Stimulated activated CD4-positive, alpha-beta T cell treated with anti-CD3 and anti-CD28 coated beads, Interleukin-12 subunit alpha, Interleukin-12 subunit beta, amount 100 ng/mL, for 24 hours (primary cell): Measurements from ENCODE around the gene USP6NL.

Experiments
- DNase-seq, 2 experiments: peaks; one replicate each; pipeline ENCODE4 v3.0.0-alpha.2; 2020; ENCODE audit warnings: low read depth in 2 of 2

USP6NL gene

DNA sequence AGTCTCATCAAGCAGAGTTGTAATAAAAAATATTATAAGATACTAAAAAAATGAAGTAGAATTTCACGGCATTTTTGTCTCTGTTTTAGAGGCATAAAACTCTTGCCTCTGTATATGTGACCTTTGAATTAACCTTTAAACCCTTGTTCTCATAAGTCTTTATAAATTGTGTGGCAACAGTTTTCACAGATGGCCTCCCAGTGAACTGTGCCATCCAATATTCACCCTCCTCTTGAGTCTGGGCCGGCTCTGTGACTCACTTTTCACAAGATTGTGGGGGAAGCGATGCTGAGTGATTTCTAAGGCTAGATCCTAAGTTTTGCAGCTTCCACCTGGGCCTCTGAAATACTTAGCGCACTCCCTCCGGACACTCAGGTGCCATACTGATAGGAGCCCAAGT lies 4.6 kb upstream of the USP6NL start:
- no peak for DNase-seq

GRCh38 chr10:11615396-11615795 lies 3.9 kb upstream of the USP6NL start:
- DNase-seq: no peak

GRCh38 chr10:11612021-11613001 lies 861 bp upstream of the USP6NL start:
- no peak for DNase-seq

GRCh38 chr10:11610826-11611247 lies 613 bp downstream of the USP6NL start:
- no peak for DNase-seq

GRCh38 chr10:11610166-11610825 lies 1.2 kb downstream of the USP6NL start:
- DNase-seq: no peak

DNA sequence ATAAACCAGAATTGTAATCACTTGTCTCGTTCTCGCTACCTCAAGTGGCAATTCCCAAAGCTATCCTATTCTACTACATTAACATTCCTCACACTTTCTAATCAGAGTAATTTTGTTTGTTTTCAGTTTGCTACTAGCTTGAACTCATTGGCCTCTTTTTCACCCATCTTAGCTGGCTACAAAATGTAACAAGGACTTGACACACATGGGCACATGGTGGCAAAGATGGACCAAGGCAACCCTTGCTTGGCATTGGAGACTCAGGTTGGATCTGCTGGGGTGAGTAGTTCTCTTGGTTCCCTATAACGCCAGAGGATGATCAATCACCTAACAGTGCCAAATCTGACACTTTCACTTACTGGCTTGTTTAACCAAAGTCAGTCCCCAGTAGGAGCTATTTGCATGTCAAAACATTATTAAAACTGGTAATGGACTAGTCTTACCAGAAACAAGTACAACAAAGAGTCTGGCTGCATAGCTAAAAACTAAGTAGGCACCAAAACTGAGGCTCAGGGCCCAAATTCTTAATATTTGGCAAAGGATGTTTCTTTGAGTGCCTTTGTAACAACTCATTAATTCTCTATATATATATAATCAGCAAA lies 1.9 kb downstream of the USP6NL start:
- DNase-seq: no peak

DNA sequence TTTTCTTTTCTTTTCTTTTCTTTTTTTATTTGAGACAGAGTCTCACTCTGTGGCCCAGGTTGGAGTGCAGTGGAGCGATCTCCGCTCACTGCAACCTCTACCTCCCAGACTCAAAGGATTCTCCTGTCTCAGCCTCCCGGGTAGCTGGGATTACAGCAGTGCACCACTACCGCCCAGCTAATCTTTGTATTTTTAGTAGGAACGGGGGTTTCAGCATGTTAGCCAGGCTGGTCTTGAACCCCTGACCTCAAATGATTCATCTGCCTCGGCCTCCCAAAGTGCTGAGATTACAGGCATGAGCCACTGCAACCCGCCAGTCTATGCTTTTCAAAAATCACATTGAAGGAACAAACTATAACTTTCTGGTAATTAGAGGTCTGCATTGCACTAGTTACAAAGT lies 2.4 kb downstream of the USP6NL start:
- no peak for DNase-seq

- no peak for DNase-seq
Measured at GRCh38 chr10:11608159-11609013, 3.1 kb downstream of the USP6NL start.

GRCh38 chr10:11605807-11606408 lies 5.5 kb downstream of the USP6NL start:
- DNase-seq: no peak

DNA sequence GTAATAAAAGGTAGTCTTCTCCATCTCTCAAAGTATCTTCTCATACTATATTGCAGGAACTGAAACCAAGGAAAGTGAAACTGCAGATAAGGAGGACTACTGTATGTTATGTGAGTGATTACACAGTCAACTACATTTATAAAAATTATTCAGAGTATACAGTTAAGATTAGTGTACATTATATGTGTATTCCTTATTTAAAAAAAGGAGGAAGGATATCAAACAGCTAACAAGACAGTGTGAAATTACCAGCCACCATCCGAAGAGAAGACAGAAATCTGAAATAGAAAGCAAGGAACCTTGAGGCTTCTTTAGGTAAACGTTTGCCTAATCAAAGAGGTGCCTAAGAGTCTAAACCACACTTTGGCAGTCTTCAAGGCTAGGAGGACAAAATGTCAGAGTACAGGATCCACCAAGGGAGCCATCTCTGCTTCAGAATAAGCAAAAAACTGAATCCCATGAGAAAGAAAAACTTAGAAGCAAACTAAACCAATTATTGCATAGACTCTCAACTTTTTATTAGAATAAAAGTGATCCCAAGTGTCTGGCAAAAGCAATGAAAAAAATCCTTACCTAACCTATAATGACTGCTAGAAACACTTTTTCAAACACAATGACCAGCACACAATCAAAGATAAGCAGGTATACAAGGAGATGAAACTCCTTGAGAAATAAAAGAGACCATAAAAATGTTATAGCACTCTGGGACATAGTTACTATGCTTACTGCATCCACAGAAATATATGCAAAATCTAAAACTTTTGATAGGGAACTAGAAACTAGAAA lies 6.4 kb downstream of the USP6NL start:
- no peak for DNase-seq

GRCh38 chr10:11603741-11604140 lies 7.7 kb downstream of the USP6NL start:
- DNase-seq: no peak

- DNase-seq: no peak
Measured at GRCh38 chr10:11602919-11603523, 8.4 kb downstream of the USP6NL start.

DNA sequence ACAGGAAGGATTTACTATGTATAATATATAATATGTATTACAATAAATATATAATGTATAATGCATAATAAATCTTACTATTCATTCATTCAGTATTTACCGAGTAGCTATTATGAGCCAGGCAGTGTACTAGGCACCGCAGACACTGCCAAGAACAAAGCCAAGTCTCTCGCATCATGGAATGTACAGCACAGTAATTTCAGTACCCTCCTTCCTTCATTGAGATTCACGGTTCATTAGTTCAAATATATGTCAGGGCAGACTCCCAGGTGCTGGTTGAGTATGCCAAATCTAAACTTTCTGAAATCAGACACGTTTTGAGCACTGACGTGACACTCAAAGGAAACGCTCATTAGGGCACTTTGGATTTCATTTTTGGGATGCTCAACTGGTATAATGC lies 9.1 kb downstream of the USP6NL start:
- DNase-seq: no peak

GRCh38 chr10:11601670-11602069 lies 9.8 kb downstream of the USP6NL start:
- no peak for DNase-seq

DNA sequence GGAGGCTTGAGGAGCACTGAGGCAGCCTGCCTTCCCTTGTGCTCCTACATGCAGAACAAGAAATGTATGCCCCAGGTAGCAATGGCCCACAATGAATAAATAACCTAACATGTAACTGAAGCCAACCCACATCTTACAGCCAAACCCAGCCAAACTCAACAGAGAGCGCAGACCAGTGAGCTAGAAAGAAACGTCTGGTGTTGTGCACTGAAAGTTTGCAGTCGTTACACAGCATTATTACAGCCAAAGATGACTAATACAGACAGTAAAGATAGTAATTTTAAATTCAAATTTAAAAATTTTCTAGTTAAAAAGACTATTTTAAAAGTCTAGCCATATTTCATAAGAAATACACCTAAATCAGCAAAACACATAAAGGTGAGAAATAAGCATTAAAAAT lies 11.2 kb downstream of the USP6NL start:
- DNase-seq: no peak

DNA sequence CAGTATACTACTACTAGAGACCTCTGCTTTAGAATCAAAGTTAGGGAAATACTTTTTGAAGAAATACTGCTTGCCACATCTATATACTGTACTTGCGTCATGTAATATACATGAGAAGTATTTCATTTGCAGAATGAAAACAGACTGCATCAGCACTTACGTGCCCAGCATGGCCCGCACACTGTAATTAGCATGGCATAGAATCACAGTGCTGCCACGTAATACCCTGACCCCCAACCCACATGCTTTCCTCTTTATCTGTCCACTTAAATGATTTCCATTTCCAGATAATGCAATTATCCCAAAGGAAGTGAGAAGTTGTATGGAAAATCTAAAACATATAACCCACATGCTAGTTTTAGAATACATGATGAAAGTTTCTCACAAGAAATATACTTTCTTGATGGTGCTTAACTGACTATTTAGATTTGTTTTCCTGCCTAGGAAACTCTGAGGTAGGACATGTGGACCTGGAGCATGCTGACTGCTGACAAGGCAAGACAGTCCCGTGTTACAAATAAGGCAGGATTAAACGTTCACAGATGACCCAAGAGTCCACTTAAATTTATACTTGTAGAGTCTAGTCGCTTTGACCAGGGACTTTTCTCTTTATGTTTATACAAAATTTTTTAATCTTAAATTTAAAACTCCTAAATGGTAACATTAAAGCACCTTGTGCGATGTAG lies 12.6 kb downstream of the USP6NL start:
- no peak for DNase-seq

DNA sequence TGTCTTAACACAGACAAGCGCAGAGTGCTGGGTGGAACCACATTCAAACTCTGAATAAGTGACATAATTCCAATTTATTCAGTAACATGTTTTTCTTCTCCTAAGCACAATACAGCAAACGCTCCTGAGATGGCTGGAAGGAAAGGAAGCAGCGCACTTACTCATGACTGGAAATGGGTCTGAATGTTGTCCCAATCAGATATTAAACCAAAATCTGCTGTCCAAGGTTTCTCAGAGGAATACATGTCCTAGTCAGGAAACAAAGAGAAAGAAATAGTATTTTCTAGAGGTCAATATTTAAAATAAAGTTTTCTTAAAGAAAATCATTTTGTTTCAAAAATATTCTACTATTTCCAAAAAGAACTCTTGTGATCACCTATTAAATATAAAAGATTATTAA lies 14.0 kb downstream of the USP6NL start:
- no peak for DNase-seq

DNA sequence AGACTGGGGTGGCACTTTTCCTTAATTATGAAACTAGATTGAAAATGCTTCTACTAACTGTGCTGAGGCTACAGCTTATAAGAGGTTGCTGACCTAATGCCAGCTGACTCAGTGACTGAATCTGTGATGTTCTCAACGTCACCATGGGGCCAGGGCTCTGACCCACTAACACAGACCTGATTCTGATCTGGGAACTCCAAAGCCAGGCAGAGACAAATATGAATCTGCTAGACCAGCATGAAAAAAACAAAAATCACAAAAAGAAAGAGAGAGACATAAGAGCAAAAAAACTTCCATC lies 16.1 kb downstream of the USP6NL start:
- no peak for DNase-seq

- no peak for DNase-seq
Measured at GRCh38 chr10:11594589-11595394, 16.7 kb downstream of the USP6NL start.
